ENCODE measurements around the gene ZNF28. TPM values are rescaled to one million over a fixed set of nuclear protein-coding genes. Genes with fewer than 3 reads are reported as not detected.
"Not testable (repeated sequence)": the region's sequence is repeated elsewhere in the genome, so short reads cannot be mapped to it uniquely, and the experiment has no call there.

Gene ZNF28
- total RNA-seq, 4 donors from 2014 or later = 9.5 to 16.9 (median 12.8) TPM

- Histone ChIP-seq H3K4me3 (no peak overlapping the region), H3K27ac (no peak overlapping the region), H3K27me3 (no peaks in the 10 kb centered on the region), H3K9me3 (no peaks in the 10 kb centered on the region), H3K36me3 (no peaks in the 10 kb centered on the region), H3K4me1 (no peaks in the 10 kb centered on the region)
- no peak for TF ChIP-seq POLR2A (IDR thresholded peaks at IDR 0.05)
- no peak for DNase-seq
These were observed 4.3 kb upstream of the ZNF28 start for GRCh38 chr19:52825765-52826164.

DNA sequence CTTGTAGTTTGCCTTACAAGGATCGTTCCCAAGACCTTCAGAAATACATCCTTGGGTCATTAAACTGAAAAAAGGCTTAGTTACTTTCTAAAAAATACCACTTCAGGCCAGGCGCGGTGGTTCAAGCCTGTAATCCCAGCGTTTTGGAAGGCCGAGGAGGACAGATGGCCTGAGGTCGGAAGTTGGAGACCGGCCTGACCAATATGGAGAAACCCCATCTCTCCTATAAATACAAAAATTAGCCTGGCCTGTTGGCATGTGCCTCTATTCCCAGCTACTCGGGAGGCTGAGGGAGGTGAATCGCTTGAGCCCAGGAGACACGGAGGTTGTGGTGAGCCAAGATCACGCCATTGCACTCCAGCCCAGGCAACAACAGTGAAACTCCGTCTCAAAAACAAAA lies 2.2 kb upstream of the ZNF28 start:
- no peak for DNase-seq
- no peaks in the 10 kb centered on the region for H3K36me3 ChIP-seq
- no peaks in the 10 kb centered on the region for H3K9me3 ChIP-seq
- no peak overlapping the region for H3K27ac ChIP-seq
- H3K27me3 ChIP-seq = no peaks in the 10 kb centered on the region
- no peak overlapping the region for H3K4me3 ChIP-seq
- no peaks in the 10 kb centered on the region for H3K4me1 ChIP-seq
- TF ChIP-seq POLR2A (IDR thresholded peaks at IDR 0.05) = no peak
- TF ChIP-seq, protein P1, sequence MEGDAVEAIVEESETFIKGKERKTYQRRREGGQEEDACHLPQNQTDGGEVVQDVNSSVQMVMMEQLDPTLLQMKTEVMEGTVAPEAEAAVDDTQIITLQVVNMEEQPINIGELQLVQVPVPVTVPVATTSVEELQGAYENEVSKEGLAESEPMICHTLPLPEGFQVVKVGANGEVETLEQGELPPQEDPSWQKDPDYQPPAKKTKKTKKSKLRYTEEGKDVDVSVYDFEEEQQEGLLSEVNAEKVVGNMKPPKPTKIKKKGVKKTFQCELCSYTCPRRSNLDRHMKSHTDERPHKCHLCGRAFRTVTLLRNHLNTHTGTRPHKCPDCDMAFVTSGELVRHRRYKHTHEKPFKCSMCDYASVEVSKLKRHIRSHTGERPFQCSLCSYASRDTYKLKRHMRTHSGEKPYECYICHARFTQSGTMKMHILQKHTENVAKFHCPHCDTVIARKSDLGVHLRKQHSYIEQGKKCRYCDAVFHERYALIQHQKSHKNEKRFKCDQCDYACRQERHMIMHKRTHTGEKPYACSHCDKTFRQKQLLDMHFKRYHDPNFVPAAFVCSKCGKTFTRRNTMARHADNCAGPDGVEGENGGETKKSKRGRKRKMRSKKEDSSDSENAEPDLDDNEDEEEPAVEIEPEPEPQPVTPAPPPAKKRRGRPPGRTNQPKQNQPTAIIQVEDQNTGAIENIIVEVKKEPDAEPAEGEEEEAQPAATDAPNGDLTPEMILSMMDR (IDR thresholded peaks at IDR 0.05) = no peak

DNA sequence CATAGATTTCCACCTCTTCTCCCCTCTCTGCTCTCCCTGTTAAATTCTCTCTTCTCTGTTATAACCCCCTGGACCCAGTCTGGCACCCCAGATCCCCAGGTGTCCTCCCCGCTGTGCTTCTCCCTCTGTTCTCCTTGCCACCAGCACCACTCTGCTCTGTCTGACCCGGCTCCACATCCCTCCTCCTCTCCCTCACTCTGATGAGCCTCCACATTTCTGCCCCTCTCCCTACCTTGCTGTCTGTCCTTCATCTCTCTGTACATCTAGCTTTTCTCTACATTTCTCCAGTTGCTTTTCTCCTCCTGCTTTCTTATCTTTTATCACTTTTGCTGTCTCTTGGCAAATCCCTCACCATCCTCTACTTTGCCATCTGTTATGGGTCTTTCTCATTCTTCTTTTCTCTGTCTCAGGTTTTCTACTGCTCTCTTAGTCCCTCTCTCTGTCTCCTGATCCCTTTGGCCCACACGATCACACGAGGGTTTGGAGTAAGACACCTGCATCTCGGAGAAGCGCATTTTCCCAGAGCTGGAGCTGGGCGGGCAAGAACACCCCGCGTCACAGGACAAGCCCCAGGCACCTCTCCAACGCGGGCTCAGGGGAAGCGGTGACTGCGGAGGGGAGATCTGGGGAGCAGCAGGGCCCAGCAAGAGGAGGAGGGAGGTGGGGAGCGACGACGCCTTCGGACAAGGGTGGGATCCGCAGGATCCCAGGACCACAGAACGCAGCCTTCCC lies 795 bp downstream of the ZNF28 start:
- not testable (repeated sequence) for H3K9me3 ChIP-seq

DNA sequence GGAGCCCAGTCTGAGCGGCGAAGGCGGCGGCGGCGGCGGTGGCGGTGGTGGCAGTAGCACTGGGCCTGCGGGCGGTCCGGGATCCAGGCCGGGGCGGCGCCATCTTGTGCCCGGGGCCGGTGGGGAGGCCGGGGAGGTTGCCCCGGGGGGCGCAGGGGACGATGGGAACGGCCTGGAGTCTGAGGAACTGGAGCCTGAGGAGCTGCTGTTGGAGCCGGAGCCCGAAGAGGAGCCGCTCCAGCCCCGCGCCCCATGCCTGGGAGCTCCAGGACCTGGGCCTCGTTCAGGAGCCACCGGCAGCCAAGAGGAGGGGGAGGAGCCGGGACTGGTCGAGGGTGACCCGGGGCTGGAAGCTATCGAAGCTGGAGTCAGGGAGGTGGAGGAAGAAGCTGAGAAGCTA lies 11.6 kb downstream of the ZNF28 start:
- Histone ChIP-seq H3K36me3 (peaks cover 0 to 50% (median 0%) of the 10 kb centered on the region in 3 donors), H3K4me3 (no peak overlapping the region), H3K27ac (no peak overlapping the region), H3K27me3 (no peaks in the 10 kb centered on the region), H3K4me1 (no peaks in the 10 kb centered on the region), H3K9me3 (peaks cover 0 to 26% (median 13%) of the 10 kb centered on the region in 4 donors)
- no peak for TF ChIP-seq POLR2A (IDR thresholded peaks at IDR 0.05)
- TF ChIP-seq, protein P1 (IDR thresholded peaks at IDR 0.05) = no peak
- DNase-seq = no peak

More for the DNA sequence above, 795 bp downstream of the ZNF28 start:
- peak overlapping the region; percentile 51 to 78 (median 63) for H3K4me3 ChIP-seq
- peak in 1 of 3 donors; percentile 49 for DNase-seq
- not testable (repeated sequence) for H3K27me3 ChIP-seq, H3K4me1 ChIP-seq
- peaks cover 0 to 27% (median 0%) of the 10 kb centered on the region in 3 donors for H3K36me3 ChIP-seq
- H3K27ac ChIP-seq = peak overlapping the region in 3 of 4 donors; percentile 61 to 72 (median 64)

DNA sequence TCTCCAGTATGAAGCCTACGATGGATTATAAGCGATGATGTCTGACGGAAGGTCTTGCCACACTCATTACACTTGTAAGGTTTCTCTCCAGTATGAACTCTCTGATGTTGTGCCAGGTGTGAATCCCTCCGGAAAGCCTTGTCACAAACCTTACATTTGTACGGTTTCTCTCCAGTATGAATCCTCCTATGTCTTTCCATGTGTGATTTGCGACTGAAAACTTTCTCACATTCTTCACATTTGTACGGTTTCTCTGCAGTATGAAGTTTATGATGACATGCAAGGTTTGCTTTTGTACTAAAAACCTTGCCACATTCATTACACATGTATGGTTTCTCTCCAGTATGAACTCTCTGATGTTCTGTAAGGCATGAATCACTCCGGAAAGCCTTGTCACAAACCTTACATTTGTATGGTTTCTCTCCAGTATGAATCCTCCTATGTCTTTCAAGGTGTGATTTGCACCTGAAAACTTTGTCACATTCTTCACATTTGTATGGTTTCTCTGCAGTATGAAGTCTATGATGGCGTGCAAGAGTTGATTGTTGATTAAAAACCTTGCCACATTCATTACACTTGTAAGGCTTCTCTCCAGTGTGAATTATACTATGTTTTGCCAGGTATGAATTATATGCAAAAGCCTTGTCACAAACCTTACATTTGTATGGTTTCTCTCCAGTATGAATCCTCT lies 21.3 kb downstream of the ZNF28 start:
- not testable (repeated sequence) for H3K4me3 ChIP-seq, H3K27me3 ChIP-seq, DNase-seq, H3K4me1 ChIP-seq, H3K27ac ChIP-seq
- peaks cover 0 to 53% (median 5%) of the 10 kb centered on the region in 3 donors for H3K36me3 ChIP-seq
- H3K9me3 ChIP-seq = peaks cover 0 to 96% (median 31%) of the 10 kb centered on the region in 4 donors

DNA sequence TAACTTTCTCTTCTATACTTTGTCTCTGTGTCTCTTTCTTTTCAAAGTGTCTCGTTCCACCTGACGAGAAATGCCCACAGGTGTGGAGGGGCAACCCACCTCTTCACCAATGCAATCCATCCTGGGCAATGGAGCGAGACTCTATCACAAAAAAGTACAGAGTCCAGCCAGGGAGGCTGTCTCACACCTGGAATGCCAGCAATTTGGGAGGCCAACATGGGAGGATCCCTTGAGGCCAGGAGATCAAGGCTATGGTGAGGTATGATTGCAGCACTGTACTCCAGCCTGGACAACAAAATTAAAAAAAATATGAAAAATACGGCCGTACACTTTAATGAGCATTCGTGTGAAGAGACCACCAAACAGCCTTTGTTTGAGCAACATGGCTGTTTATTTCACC lies 32.0 kb downstream of the ZNF28 start:
- H3K9me3 ChIP-seq = peaks cover 0 to 4% (median 0%) of the 10 kb centered on the region in 4 donors
- H3K4me1 ChIP-seq = peaks cover 0 to 10% (median 0%) of the 10 kb centered on the region in 4 donors
- H3K4me3 ChIP-seq = no peak overlapping the region
- no peak for DNase-seq
- TF ChIP-seq POLR2A (IDR thresholded peaks at IDR 0.05) = no peak
- TF ChIP-seq, protein P1 (IDR thresholded peaks at IDR 0.05) = no peak
- no peaks in the 10 kb centered on the region for H3K36me3 ChIP-seq
- H3K27ac ChIP-seq = no peak overlapping the region
- no peaks in the 10 kb centered on the region for H3K27me3 ChIP-seq

Data from Peyer's patch (tissue), 4 donors.